GM12878 (cell line): Measurements from ENCODE around the gene PRKAG2. TPM values are rescaled to one million over a fixed set of nuclear protein-coding genes. Genes with fewer than 3 reads are reported as not detected.

ENCODE experiments used
- ATAC-seq: fragments of 200-7000 bp; cut with Tn5 transposase; 3 replicates; pipeline ENCODE4 v1.9.1; 2020; ENCODE audit warnings: mild to moderate bottlenecking, moderate library complexity
- BruUV-seq: library from RNA; stranded (reverse); fragments of 400-500 nt; replicated peaks from 2 replicates; lab custom pipeline; 2021; lab: Mats Ljungman, UMichigan
- CTCF ChIA-PET: fragments of 300-600 bp; sonication (Branson Sonifier 250); formaldehyde crosslinking; extraction: SDS; loops from one replicate; lab custom pipeline; 2021; ENCODE audit warnings: inconsistent platforms; lab: Yijun Ruan, JAX
- POLR2A ChIA-PET: fragments of 350-600 bp; formaldehyde crosslinking; extraction: SDS; loops from one replicate; lab custom pipeline; 2021; ENCODE audit warnings: inconsistent platforms; lab: Charles Lee
- RAD21 ChIA-PET: fragments of 300-600 bp; sonication (Branson Sonifier 250); formaldehyde crosslinking; loops from one replicate; lab custom pipeline; 2023; ENCODE audit warnings: antibody characterized with exemption; ENCODE audit not compliant: unreplicated experiment; lab: Charles Lee
- SMC1A ChIA-PET: fragments of 300-600 bp; sonication (Branson Sonifier 250); formaldehyde crosslinking; loops from one replicate; lab custom pipeline; 2023; ENCODE audit not compliant: unreplicated experiment, uncharacterized antibody; lab: Charles Lee
- DNase-seq: peaks from one replicate; pipeline ENCODE4 v3.0.0-alpha.2; 2011; ENCODE audit warnings: low read depth, low spot score
- FAIRE-seq: peaks from 3 replicates; lab custom pipeline; 2011; peaks lifted over from hg19 to GRCh38; lab: Jason Lieb, UNC
- H2AFZ ChIP-seq: 2 replicates; pipeline ENCODE4 v1.6.0; 2011; ENCODE audit warnings: low read depth, low read length, control low read depth; ENCODE audit not compliant: control insufficient read depth
- H3K27ac ChIP-seq: 2 replicates; pipeline ENCODE4 v1.5.1; 2011; ENCODE audit warnings: control low read depth; ENCODE audit not compliant: control insufficient read depth, insufficient read depth
- H3K27me3 ChIP-seq, 2 experiments: replicated peaks in 1 of 2; 2 replicates each; pipeline versions ENCODE4 v1.6.0 to v1.6.1; 2011; ENCODE audit warnings: low read length in 1 of 2; ENCODE audit not compliant: control insufficient read depth in 2 of 2, insufficient read depth in 2 of 2
- H3K36me3 ChIP-seq, 2 experiments: 2 replicates each; pipeline ENCODE4 v1.5.1; 2011; ENCODE audit warnings: low read length in 1 of 2; ENCODE audit not compliant: control insufficient read depth in 2 of 2, insufficient read depth in 2 of 2
- H3K4me1 ChIP-seq: 2 replicates; pipeline ENCODE4 v1.6.1; 2011; ENCODE audit warnings: mild to moderate bottlenecking, low read length, moderate library complexity, mixed read lengths; ENCODE audit not compliant: control insufficient read depth, insufficient read depth
- H3K4me2 ChIP-seq: 2 replicates; pipeline ENCODE4 v1.6.0; 2011; ENCODE audit warnings: control low read depth; ENCODE audit not compliant: control insufficient read depth, insufficient read depth
- H3K4me3 ChIP-seq: fragments of 200-600 bp; sonication (generic); 2 replicates; pipeline ENCODE4 v1.5.1; 2016
- H3K79me2 ChIP-seq: 2 replicates; pipeline ENCODE4 v1.6.0; 2011; ENCODE audit warnings: low read length; ENCODE audit not compliant: control insufficient read depth, insufficient read depth
- H3K9ac ChIP-seq: 2 replicates; pipeline ENCODE4 v1.8.0; 2011; ENCODE audit warnings: low read length, control low read depth, mixed read lengths; ENCODE audit not compliant: control insufficient read depth, insufficient read depth
- H3K9me3 ChIP-seq: replicated peaks from 3 replicates; pipeline ENCODE4 v1.5.1; 2011; ENCODE audit warnings: mild to moderate bottlenecking, low read length; ENCODE audit not compliant: control insufficient read depth, insufficient read depth
- H4K20me1 ChIP-seq: 2 replicates; pipeline ENCODE4 v1.6.0; 2011; ENCODE audit not compliant: control insufficient read depth, insufficient read depth
- BCL11A ChIP-seq: IDR thresholded peaks from 2 replicates; pipeline ENCODE4 v1.6.1; 2011; ENCODE audit warnings: low read depth, low read length
- BRCA1 ChIP-seq: IDR thresholded peaks from 2 replicates; pipeline ENCODE4 v1.6.1; 2011; ENCODE audit warnings: low read depth, low read length, improper control_type of control experiment
- CBX3 ChIP-seq: fragments of 200-600 bp; sonication (generic); IDR thresholded peaks from 2 replicates; pipeline ENCODE4 v1.6.1; 2016; ENCODE audit warnings: low read depth, borderline replicate concordance
- FOXM1 ChIP-seq: IDR thresholded peaks from 2 replicates; pipeline ENCODE4 v1.6.1; 2012; ENCODE audit warnings: low read depth, mild to moderate bottlenecking, inconsistent platforms, low read length, moderate library complexity
- GABPA ChIP-seq: IDR thresholded peaks from 2 replicates; pipeline ENCODE4 v1.6.1; 2014; ENCODE audit warnings: antibody characterized with exemption, low read depth, mild to moderate bottlenecking, inconsistent platforms
- MXI1 ChIP-seq: fragments of 150-350 bp; IDR thresholded peaks from 2 replicates; pipeline ENCODE4 v1.6.1; 2011; ENCODE audit warnings: low read depth, mild to moderate bottlenecking, inconsistent platforms, low read length, improper control_type of control experiment
- MYB ChIP-seq: fragments of 150-350 bp; IDR thresholded peaks from 2 replicates; pipeline ENCODE4 v1.6.1; 2014; ENCODE audit warnings: mild to moderate bottlenecking, low read depth, low read length, borderline replicate concordance
- MYC ChIP-seq: IDR thresholded peaks from 2 replicates; pipeline ENCODE4 v1.6.1; 2011; ENCODE audit warnings: mild to moderate bottlenecking, low read length, moderate library complexity, inconsistent platforms; ENCODE audit not compliant: insufficient read depth, insufficient replicate concordance, insufficient read length, severe bottlenecking
- RAD51 ChIP-seq: fragments of 450-650 bp; IDR thresholded peaks from 2 replicates; pipeline ENCODE4 v1.6.1; 2016; ENCODE audit warnings: moderate library complexity, mild to moderate bottlenecking, inconsistent platforms
- RFX5 ChIP-seq: IDR thresholded peaks from 2 replicates; pipeline ENCODE4 v1.6.1; 2011; ENCODE audit warnings: low read depth, low read length, improper control_type of control experiment
- SIX5 ChIP-seq: IDR thresholded peaks from 2 replicates; pipeline ENCODE4 v1.6.1; 2011; ENCODE audit warnings: mild to moderate bottlenecking, low read depth, low read length, moderate library complexity; ENCODE audit not compliant: severe bottlenecking
- SMARCA5 ChIP-seq: fragments of 450-650 bp; IDR thresholded peaks from 2 replicates; pipeline ENCODE4 v1.6.1; 2017; ENCODE audit warnings: mild to moderate bottlenecking
- SPI1 ChIP-seq: IDR thresholded peaks from 2 replicates; pipeline ENCODE4 v1.6.1; 2011; ENCODE audit warnings: low read depth, mild to moderate bottlenecking, low read length, moderate library complexity, borderline replicate concordance; ENCODE audit not compliant: insufficient read depth
- STAT1 ChIP-seq: fragments of 450-650 bp; conservative IDR thresholded peaks from 2 replicates; pipeline ENCODE4 v1.6.1; 2014; ENCODE audit warnings: antibody characterized with exemption, mild to moderate bottlenecking
- WRNIP1 ChIP-seq: IDR thresholded peaks from 2 replicates; pipeline ENCODE4 v1.6.1; 2011; ENCODE audit warnings: low read depth, low read length, improper control_type of control experiment, borderline replicate concordance
- YBX1 ChIP-seq: fragments of 450-650 bp; IDR thresholded peaks from 2 replicates; pipeline ENCODE4 v1.6.1; 2016; ENCODE audit warnings: antibody characterized with exemption
- WGBS: methylation state at CpG from one replicate; pipeline ENCODE4 v1.1.6; 2016; ENCODE audit warnings: low lambda C conversion rate; ENCODE audit not compliant: insufficient replicate concordance, insufficient coverage; ENCODE audit errors: missing lambda C conversion rate; 5-methylcytosine and 5-hydroxymethylcytosine counted together
- in situ Hi-C: fragments of 300-500 bp; cut with MboI; formaldehyde crosslinking; loops from 9 replicates; pipeline ENCODE4 v1.14.3; 2018; ENCODE audit warnings: mixed read lengths
- intact Hi-C: fragments of 100-400 bp; cut with micrococcal nuclease; formaldehyde crosslinking; loops from one replicate; pipeline ENCODE4 v1.14.2; 2022; ENCODE audit not compliant: unreplicated experiment
- polyA plus RNA-seq, 11 experiments: library from polyadenylated mRNA; depleted of rRNA in 4 of 11; unstranded in 6 of 11; stranded (reverse) in 5 of 11; fragments of >200 nt; fragmentation: Nextera tagmentation in 4 of 11; fragmentation: Illumina TruSeq in 1 of 11; extraction: Ambion mirVana in 4 of 11; extraction: Trizol in 1 of 11; gene quantifications; 1 replicate in 1 of 11; 2 replicates in 10 of 11; pipeline versions ENCODE4 v1.2.1 to v1.2.3, GENCODE V29; 2011 to 2016; ENCODE audit warnings: inconsistent platforms in 2 of 11, missing spikeins in 2 of 11, low read depth in 1 of 11
- total RNA-seq, 4 experiments: library from RNA; depleted of rRNA in 3 of 4; stranded (reverse); fragments of >200 nt in 3 of 4; fragmentation: Illumina TruSeq in 1 of 4; extraction: Trizol in 1 of 4; gene quantifications; 2 replicates each; pipeline versions ENCODE4 v1.2.1 to v1.2.3, GENCODE V29; 2013 to 2021

PRKAG2 gene
- total and polyA plus RNA-seq, 10 of the 15 experiments (the other 5 are each of a cell fraction or from before 2014, with no cell fraction given): 3.4 to 8.9 (median 6.8) TPM

GRCh38 chr7:151664268-151664667 lies 212.6 kb downstream of the PRKAG2 start:
- intact Hi-C loops (no loop called here), in situ Hi-C loops (no loop called here)
- Histone ChIP-seq H3K9ac (no peak overlapping the region), H3K36me3 (no peaks in the 10 kb centered on the region), H3K4me2 (no peak overlapping the region), H3K27ac (no peak overlapping the region), H3K79me2 (no peaks in the 10 kb centered on the region), H3K4me3 (no peak overlapping the region), H2AFZ (no peak overlapping the region), H3K4me1 (no peaks in the 10 kb centered on the region), H3K9me3 (no peaks in the 10 kb centered on the region), H3K27me3 (no peaks in the 10 kb centered on the region; a peak in 1 of 4 replicates), H4K20me1 (no peaks in the 10 kb centered on the region)
- DNase-seq (no peak), ATAC-seq (no peak), FAIRE-seq (no peak)
- ChIA-PET POLR2A (no interaction called here), CTCF (no interaction called here), SMC1A (no interaction called here), RAD21 (no interaction called here)
- no TSS peak for BruUV-seq
- no peak for TF ChIP-seq STAT1
- no peak for TF ChIP-seq SPI1
- no peak for TF ChIP-seq YBX1
- 57% methylated on average over 3 of the region's 3 CpGs for WGBS

DNA sequence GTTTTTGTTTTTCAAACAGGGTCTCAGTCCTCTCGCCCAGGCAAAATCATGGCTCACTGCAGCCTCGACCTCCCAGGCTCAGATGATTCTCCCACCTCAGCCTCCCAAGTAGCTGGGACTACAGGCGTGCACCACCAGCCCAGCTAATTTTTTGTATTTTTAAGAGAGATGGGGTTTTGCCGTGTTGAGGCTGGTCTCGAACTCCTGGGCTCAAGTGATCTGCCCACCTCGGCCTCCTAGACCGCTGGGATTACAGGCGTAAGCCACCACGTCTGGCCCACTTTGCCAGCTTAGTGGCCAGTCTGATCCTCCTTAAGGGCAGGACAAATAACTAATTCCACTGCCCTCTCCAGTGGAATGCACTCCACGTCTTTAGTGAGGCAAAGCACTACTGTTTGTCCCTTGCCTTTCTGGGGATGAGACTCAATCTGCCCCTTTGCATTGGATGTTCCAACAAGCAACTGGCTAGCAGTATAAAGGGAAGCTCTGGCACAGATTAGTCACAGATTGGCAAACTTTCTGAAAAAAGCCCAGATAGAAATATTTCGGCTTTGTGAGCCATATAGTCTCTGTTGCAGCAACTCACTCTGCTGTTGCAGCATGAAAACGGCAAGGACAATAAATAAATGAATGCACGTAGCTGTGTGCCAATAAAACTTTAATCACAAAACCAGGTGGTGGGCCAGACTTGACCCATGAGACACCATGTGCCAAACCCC lies 213.4 kb downstream of the PRKAG2 start:
- H3K79me2 ChIP-seq: no peaks in the 10 kb centered on the region
- no peaks in the 10 kb centered on the region for H3K36me3 ChIP-seq
- no peak overlapping the region for H2AFZ ChIP-seq
- ChIA-PET SMC1A (no interaction called here), CTCF (interaction anchor here (0.7 kb wide), 1 partner anchor 218 kb away, joined by 4 read pairs; no protein-coding TSS in a partner anchor), POLR2A (no interaction called here), RAD21 (no interaction called here)
- no peaks in the 10 kb centered on the region for H3K9me3 ChIP-seq
- in situ Hi-C loops: no loop called here
- no peak overlapping the region for H3K27ac ChIP-seq
- FAIRE-seq: no peak
- no peak for DNase-seq
- no TSS peak for BruUV-seq
- no peak overlapping the region for H3K9ac ChIP-seq
- H3K4me2 ChIP-seq: no peak overlapping the region
- TF ChIP-seq FOXM1 (no peak), GABPA (no peak), SIX5 (no peak), MYB (no peak), MXI1 (no peak), STAT1 (no peak), MYC (no peak), RFX5 (no peak), SMARCA5 (no peak), WRNIP1 (no peak), BRCA1 (no peak), RAD51 (no peak), CBX3 (no peak), BCL11A (no peak)
- H3K4me1 ChIP-seq: no peaks in the 10 kb centered on the region
- WGBS: 40% methylated on average over 13 of the region's 13 CpGs
- intact Hi-C loops: no loop called here
- H3K27me3 ChIP-seq: no peaks in the 10 kb centered on the region; a peak in 1 of 4 replicates
- H4K20me1 ChIP-seq: no peaks in the 10 kb centered on the region
- no peak for ATAC-seq
- no peak overlapping the region for H3K4me3 ChIP-seq
